Naive thymus-derived CD4-positive, alpha-beta T cell (primary cell): ENCODE results near the gene RHEB. TPM values are rescaled to one million over a fixed set of nuclear protein-coding genes. Genes with fewer than 3 reads are reported as not detected.

Experiments used
- ATAC-seq: fragments of 150-1000 bp; cut with Tn5 transposase; 2 replicates; pipeline ENCODE4 v1.10.0; 2021; ENCODE audit warnings: mild to moderate bottlenecking, moderate library complexity
- CTCF ChIA-PET: fragments of 350-600 bp; sonication (Branson Sonifier 250); formaldehyde crosslinking; loops from one replicate; lab custom pipeline; 2021; ENCODE audit warnings: antibody characterized with exemption; lab: Charles Lee
- POLR2A ChIA-PET: fragments of 350-600 bp; sonication (Branson Sonifier 250); formaldehyde crosslinking; loops from one replicate; lab custom pipeline; 2021; ENCODE audit warnings: antibody characterized with exemption, inconsistent platforms; lab: Charles Lee
- DNase-seq, 9 donors: peaks; one replicate each; pipeline versions ENCODE4 v3.0.0 to v3.0.0-alpha.2; 2020 to 2022; ENCODE audit warnings: mixed read lengths in 1 of 9
- H3K27ac ChIP-seq: one replicate; pipeline ENCODE4 v1.7.0; 2013; ENCODE audit warnings: mild to moderate bottlenecking, low read depth, low read length, moderate library complexity
- H3K27me3 ChIP-seq, 2 donors: one replicate each; pipeline ENCODE4 v1.7.0; 2013; ENCODE audit warnings: low read length in 2 of 2, mild to moderate bottlenecking in 2 of 2, moderate library complexity in 2 of 2; ENCODE audit not compliant: control insufficient read depth in 2 of 2, insufficient read depth in 2 of 2
- H3K36me3 ChIP-seq, 3 experiments: 1 replicate in 2 of 3; 2 replicates in 1 of 3; pipeline ENCODE4 v1.7.0; 2013; ENCODE audit warnings: low read length in 3 of 3, mild to moderate bottlenecking in 3 of 3, moderate library complexity in 1 of 3; ENCODE audit not compliant: insufficient read depth in 3 of 3, control insufficient read depth in 2 of 3
- H3K4me1 ChIP-seq, 2 donors: one replicate each; pipeline ENCODE4 v1.7.0; 2013; ENCODE audit warnings: low read length in 2 of 2, mild to moderate bottlenecking in 2 of 2, moderate library complexity in 1 of 2; ENCODE audit not compliant: control insufficient read depth in 2 of 2, insufficient read depth in 2 of 2
- H3K4me3 ChIP-seq: 2 replicates; pipeline ENCODE4 v1.7.0; 2013; ENCODE audit warnings: mild to moderate bottlenecking, low read length
- H3K9me3 ChIP-seq, 3 experiments: 1 replicate in 2 of 3; 2 replicates in 1 of 3; pipeline ENCODE4 v1.7.0; 2013; ENCODE audit warnings: low read length in 3 of 3; ENCODE audit not compliant: control insufficient read depth in 2 of 3
- H3K27ac Mint-ChIP-seq, 9 donors: one replicate each; pipeline ENCODE4 v1.8.0; 2020 to 2022; ENCODE audit warnings: mixed read lengths in 9 of 9, mild to moderate bottlenecking in 8 of 9, moderate library complexity in 5 of 9, inconsistent platforms in 2 of 9
- H3K27me3 Mint-ChIP-seq, 5 donors: one replicate each; pipeline ENCODE4 v1.8.0; 2021 to 2022; ENCODE audit warnings: mixed read lengths in 5 of 5, mild to moderate bottlenecking in 1 of 5
- H3K36me3 Mint-ChIP-seq, 5 donors: one replicate each; pipeline ENCODE4 v1.8.0; 2020 to 2022; ENCODE audit warnings: mixed read lengths in 5 of 5, mild to moderate bottlenecking in 3 of 5, inconsistent platforms in 1 of 5
- H3K4me1 Mint-ChIP-seq, 7 donors: one replicate each; pipeline ENCODE4 v1.8.0; 2020 to 2022; ENCODE audit warnings: mixed read lengths in 7 of 7, mild to moderate bottlenecking in 3 of 7, inconsistent platforms in 1 of 7
- H3K4me3 Mint-ChIP-seq, 10 donors: one replicate each; pipeline ENCODE4 v1.8.0; 2020 to 2022; ENCODE audit warnings: mild to moderate bottlenecking in 10 of 10, mixed read lengths in 10 of 10, moderate library complexity in 6 of 10, inconsistent platforms in 2 of 10
- H3K9me3 Mint-ChIP-seq, 11 donors: one replicate each; pipeline ENCODE4 v1.8.0; 2020 to 2022; ENCODE audit warnings: mixed read lengths in 11 of 11, mild to moderate bottlenecking in 4 of 11, inconsistent platforms in 1 of 11, moderate library complexity in 1 of 11
- intact Hi-C, 2 donors: fragments of 100-400 bp; cut with micrococcal nuclease; formaldehyde crosslinking; loops; one replicate each; pipeline ENCODE4 v1.15.1; 2023
- polyA plus RNA-seq, 2 donors: library from polyadenylated mRNA; unstranded; fragments of 300-500 nt; fragmentation: Illumina TruSeq; gene quantifications; one replicate each; pipeline ENCODE4 v1.2.3, GENCODE V29; 2021
- total RNA-seq, 6 experiments: library from RNA in 5 of 6; stranded (reverse) in 5 of 6; gene quantifications; 1 replicate in 5 of 6; 2 replicates in 1 of 6; pipeline ENCODE4 v1.2.3 and lab custom pipeline; 2021 to 2026

RHEB gene
- total and polyA plus RNA-seq, 7 experiments from 2014 or later = 31.2 to 62.6 (median 50.8) TPM

- ATAC-seq (no peak), DNase-seq (no peak)
- no peaks in the 10 kb centered on the region for H3K36me3 ChIP-seq
- no peaks in the 10 kb centered on the region for H3K27me3 ChIP-seq
- Mint-ChIP-seq H3K27me3 (peaks cover 0 to 11% (median 7%) of the 10 kb centered on the region in 5 donors), H3K27ac (no peak overlapping the region), H3K36me3 (peaks cover 0 to 2% (median 0%) of the 10 kb centered on the region in 5 donors), H3K9me3 (peaks cover 0 to 10% (median under 1%) of the 10 kb centered on the region in 11 donors), H3K4me3 (no peak overlapping the region), H3K4me1 (peaks cover 0 to 10% (median 0%) of the 10 kb centered on the region in 7 donors)
- no peaks in the 10 kb centered on the region for H3K4me1 ChIP-seq
- CTCF ChIA-PET = interaction anchor here (1.5 kb wide), 1 partner anchor 8 kb away, joined by 3 read pairs; no protein-coding TSS in a partner anchor
- H3K9me3 ChIP-seq = no peaks in the 10 kb centered on the region
- POLR2A ChIA-PET = no interaction called here
- intact Hi-C loops = no loop called here
- no peak overlapping the region for H3K27ac ChIP-seq
- no peak overlapping the region for H3K4me3 ChIP-seq
Observed at GRCh38 chr7:151456276-151456675, 63.4 kb downstream of the RHEB start.

DNA sequence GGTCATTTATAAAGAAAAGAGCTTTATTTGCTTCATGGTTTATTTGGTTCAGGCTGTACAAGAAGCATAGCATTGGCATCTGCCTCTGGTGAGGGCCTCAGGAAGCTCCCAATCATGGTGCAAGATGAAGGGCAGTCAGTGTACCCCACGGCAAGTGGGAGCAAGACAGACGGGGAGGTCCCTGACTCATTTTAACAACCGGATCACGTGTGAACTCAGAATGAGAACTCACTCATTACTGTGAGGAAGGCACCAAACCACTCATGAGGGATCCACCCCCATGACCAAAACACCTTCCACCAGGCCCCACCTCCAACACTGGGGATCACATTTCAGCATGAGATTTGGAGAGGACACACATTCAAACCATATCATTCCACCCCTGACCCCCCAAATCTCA, 64.0 kb downstream of the RHEB start:
- no peak for ATAC-seq
- Histone ChIP-seq H3K9me3 (no peaks in the 10 kb centered on the region), H3K27ac (no peak overlapping the region), H3K36me3 (no peaks in the 10 kb centered on the region), H3K4me1 (no peaks in the 10 kb centered on the region), H3K27me3 (no peaks in the 10 kb centered on the region), H3K4me3 (no peak overlapping the region)
- Mint-ChIP-seq H3K9me3 (peaks cover 0 to 7% (median 0%) of the 10 kb centered on the region in 11 donors), H3K27me3 (peaks cover 0 to 12% (median 6%) of the 10 kb centered on the region in 5 donors), H3K27ac (no peak overlapping the region), H3K4me3 (no peak overlapping the region), H3K4me1 (peaks cover 0 to 10% (median 0%) of the 10 kb centered on the region in 7 donors), H3K36me3 (no peaks in the 10 kb centered on the region)
- intact Hi-C loops = no loop called here
- DNase-seq = no peak
- POLR2A ChIA-PET = no interaction called here
- CTCF ChIA-PET = no interaction called here

GRCh38 chr7:151454932-151455530, 64.7 kb downstream of the RHEB start:
- no peak overlapping the region for H3K4me3 Mint-ChIP-seq
- no peaks in the 10 kb centered on the region for H3K36me3 Mint-ChIP-seq
- Histone ChIP-seq H3K4me1 (no peaks in the 10 kb centered on the region), H3K36me3 (no peaks in the 10 kb centered on the region), H3K4me3 (no peak overlapping the region), H3K27ac (no peak overlapping the region), H3K27me3 (no peaks in the 10 kb centered on the region), H3K9me3 (no peaks in the 10 kb centered on the region)
- ChIA-PET CTCF (interaction anchor here (0.7 kb wide), 1 partner anchor 135 kb away, joined by 3 read pairs; no protein-coding TSS in a partner anchor), POLR2A (no interaction called here)
- peaks cover 0 to 10% (median 0%) of the 10 kb centered on the region in 7 donors for H3K4me1 Mint-ChIP-seq
- H3K27ac Mint-ChIP-seq = peak overlapping the region in 1 of 9 donors; percentile 32
- intact Hi-C loops = no loop called here
- peaks cover 0 to 9% (median 1%) of the 10 kb centered on the region in 5 donors for H3K27me3 Mint-ChIP-seq
- ATAC-seq (no peak), DNase-seq (no peak)
- H3K9me3 Mint-ChIP-seq = peaks cover 0 to 2% (median 0%) of the 10 kb centered on the region in 11 donors

GRCh38 chr7:151454305-151454704, 65.4 kb downstream of the RHEB start:
- ChIA-PET POLR2A (interaction anchor here (0.6 kb wide), 1 partner anchor 11 kb away, joined by 3 read pairs; no protein-coding TSS in a partner anchor), CTCF (interaction anchor here (0.7 kb wide), 1 partner anchor 134 kb away, joined by 3 read pairs; no protein-coding TSS in a partner anchor)
- H3K4me3 Mint-ChIP-seq = no peak overlapping the region
- peaks cover 0 to 15% (median 3%) of the 10 kb centered on the region in 7 donors for H3K4me1 Mint-ChIP-seq
- no peak overlapping the region for H3K27ac Mint-ChIP-seq
- peaks cover 0 to 2% (median 0%) of the 10 kb centered on the region in 11 donors for H3K9me3 Mint-ChIP-seq
- Histone ChIP-seq H3K4me3 (no peak overlapping the region), H3K9me3 (no peaks in the 10 kb centered on the region), H3K4me1 (no peaks in the 10 kb centered on the region), H3K27ac (no peak overlapping the region), H3K27me3 (no peaks in the 10 kb centered on the region), H3K36me3 (no peaks in the 10 kb centered on the region)
- no peaks in the 10 kb centered on the region for H3K36me3 Mint-ChIP-seq
- no peak for DNase-seq
- H3K27me3 Mint-ChIP-seq = peaks cover 0 to 13% (median 4%) of the 10 kb centered on the region in 5 donors
- intact Hi-C loops = no loop called here
- ATAC-seq = no peak

DNA sequence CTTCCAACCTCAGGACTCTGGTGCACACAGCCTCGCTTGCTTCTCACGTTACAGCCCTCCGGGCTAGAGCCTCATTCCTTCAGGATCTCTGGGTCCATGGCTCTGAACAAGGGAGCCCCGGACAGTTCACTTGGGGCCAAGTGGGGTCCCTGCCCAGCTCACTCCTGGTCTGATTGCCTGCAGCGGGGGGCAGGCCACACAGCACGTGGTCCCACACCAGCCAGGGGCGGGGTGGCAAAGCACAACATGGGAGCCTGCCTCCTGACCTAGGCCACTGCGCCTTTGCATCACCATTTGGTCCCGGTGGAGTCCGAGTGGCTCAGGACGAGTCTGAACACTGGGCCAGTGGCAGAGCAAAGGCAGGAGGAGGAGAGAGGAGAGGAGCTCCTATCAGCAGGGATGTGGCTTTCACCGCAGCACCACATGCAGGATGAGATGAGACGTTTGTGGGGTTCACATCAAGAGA, 66.3 kb downstream of the RHEB start:
- no peaks in the 10 kb centered on the region for H3K36me3 Mint-ChIP-seq
- POLR2A ChIA-PET = interaction anchor here (0.6 kb wide), 1 partner anchor 11 kb away, joined by 3 read pairs; no protein-coding TSS in a partner anchor
- peaks cover 0 to 13% (median 4%) of the 10 kb centered on the region in 5 donors for H3K27me3 Mint-ChIP-seq
- intact Hi-C loops = no loop called here
- H3K27ac Mint-ChIP-seq = no peak overlapping the region
- no peak overlapping the region for H3K27ac ChIP-seq
- no peaks in the 10 kb centered on the region for H3K36me3 ChIP-seq
- peaks cover 0 to 15% (median 3%) of the 10 kb centered on the region in 7 donors for H3K4me1 Mint-ChIP-seq
- CTCF ChIA-PET = no interaction called here
- no peaks in the 10 kb centered on the region for H3K9me3 ChIP-seq
- DNase-seq (peak in 1 of 9 donors; percentile 19), ATAC-seq (no peak)
- H3K4me3 Mint-ChIP-seq = no peak overlapping the region
- peaks cover 0 to 3% of the 10 kb centered on the region in 2 donors for H3K4me1 ChIP-seq
- no peaks in the 10 kb centered on the region for H3K27me3 ChIP-seq
- no peak overlapping the region for H3K4me3 ChIP-seq
- peaks cover 0 to 2% (median 0%) of the 10 kb centered on the region in 11 donors for H3K9me3 Mint-ChIP-seq

DNA sequence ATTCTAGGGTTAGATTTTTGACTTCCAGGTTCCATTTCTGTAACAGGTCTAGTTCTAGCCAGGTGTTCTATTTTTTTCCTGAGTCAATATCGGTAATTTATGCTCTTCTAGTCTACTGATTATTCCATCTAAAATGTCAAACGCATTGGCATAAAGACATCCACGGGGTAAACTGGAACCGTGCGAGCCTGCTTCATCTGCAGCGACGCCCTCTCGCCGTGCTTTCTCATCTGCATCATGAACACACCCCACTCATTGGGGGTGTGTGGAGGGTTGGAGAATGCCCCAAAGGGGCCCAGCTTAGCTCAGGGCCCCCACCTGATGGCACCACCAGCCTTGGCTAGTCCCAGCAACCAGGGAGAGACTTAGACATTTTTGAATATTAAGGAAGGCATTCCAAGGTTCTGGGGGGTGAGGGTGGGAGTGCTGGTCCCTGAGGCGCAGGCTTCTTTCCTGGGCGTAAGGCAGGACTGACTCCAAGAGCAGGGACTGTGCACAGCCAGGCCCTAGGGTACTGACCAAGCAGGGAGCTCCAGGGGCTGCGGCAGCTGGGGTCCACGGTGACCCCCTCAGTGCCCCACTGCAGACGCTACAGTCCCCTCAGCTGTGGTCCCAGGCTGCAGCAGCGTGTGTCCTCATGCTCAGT, 66.9 kb downstream of the RHEB start:
- POLR2A ChIA-PET = no interaction called here
- H3K9me3 Mint-ChIP-seq = peaks cover 0 to under 1% (median 0%) of the 10 kb centered on the region in 11 donors
- no peaks in the 10 kb centered on the region for H3K36me3 ChIP-seq
- peaks cover 0 to 14% (median 3%) of the 10 kb centered on the region in 7 donors for H3K4me1 Mint-ChIP-seq
- intact Hi-C loops = no loop called here
- peaks cover 0 to 12% (median 4%) of the 10 kb centered on the region in 5 donors for H3K27me3 Mint-ChIP-seq
- DNase-seq (peak in 1 of 9 donors; percentile 17), ATAC-seq (no peak)
- H3K4me1 ChIP-seq = peaks cover 0 to 3% of the 10 kb centered on the region in 2 donors
- no peak overlapping the region for H3K4me3 ChIP-seq
- H3K4me3 Mint-ChIP-seq = no peak overlapping the region
- H3K9me3 ChIP-seq = no peaks in the 10 kb centered on the region
- H3K27ac Mint-ChIP-seq = peak overlapping the region in 1 of 9 donors; percentile 14
- CTCF ChIA-PET = interaction anchor here (0.6 to 0.7 kb wide), 2 partner anchors 80 to 89 kb away, joined by 3 read pairs; no protein-coding TSS in a partner anchor
- no peak overlapping the region for H3K27ac ChIP-seq
- no peaks in the 10 kb centered on the region for H3K27me3 ChIP-seq
- H3K36me3 Mint-ChIP-seq = no peaks in the 10 kb centered on the region
